GM12878 (cell line): ENCODE data around the gene DIO1.

Experiments used
- EZH2 ChIP-seq: IDR thresholded peaks from 2 replicates; pipeline ENCODE4 v1.6.1; 2012; ENCODE audit warnings: low read depth, mild to moderate bottlenecking, control low read depth, inconsistent platforms, low read length, borderline replicate concordance; ENCODE audit not compliant: control insufficient read depth
- POLR2A ChIP-seq: IDR thresholded peaks from 2 replicates; pipeline ENCODE4 v1.6.1; 2011; ENCODE audit warnings: low read depth, mild to moderate bottlenecking, low read length
- TF ChIP-seq, protein P1 (sequence below): IDR thresholded peaks from 2 replicates; pipeline ENCODE4 v1.6.1; 2012; ENCODE audit warnings: improper control_type of control experiment, low read depth, low read length; ENCODE audit not compliant: insufficient replicate concordance
- TF ChIP-seq, protein P2 (sequence below), 3 experiments: IDR thresholded peaks in 2 of 3; conservative IDR thresholded peaks in 1 of 3; 2 replicates each; pipeline ENCODE4 v1.5.1; 2011; ENCODE audit warnings: low read depth in 3 of 3, low read length in 3 of 3, mild to moderate bottlenecking in 3 of 3, control low read depth in 2 of 3, moderate library complexity in 2 of 3, inconsistent platforms in 1 of 3, mixed read lengths in 1 of 3; ENCODE audit not compliant: control insufficient read depth in 2 of 3, insufficient read depth in 1 of 3; ENCODE audit errors: extremely low read depth in 1 of 3
- TF ChIP-seq, protein P3 (sequence below): fragments of 450-650 bp; IDR thresholded peaks from 2 replicates; pipeline ENCODE4 v1.6.1; 2016; ENCODE audit warnings: mild to moderate bottlenecking

DNA sequence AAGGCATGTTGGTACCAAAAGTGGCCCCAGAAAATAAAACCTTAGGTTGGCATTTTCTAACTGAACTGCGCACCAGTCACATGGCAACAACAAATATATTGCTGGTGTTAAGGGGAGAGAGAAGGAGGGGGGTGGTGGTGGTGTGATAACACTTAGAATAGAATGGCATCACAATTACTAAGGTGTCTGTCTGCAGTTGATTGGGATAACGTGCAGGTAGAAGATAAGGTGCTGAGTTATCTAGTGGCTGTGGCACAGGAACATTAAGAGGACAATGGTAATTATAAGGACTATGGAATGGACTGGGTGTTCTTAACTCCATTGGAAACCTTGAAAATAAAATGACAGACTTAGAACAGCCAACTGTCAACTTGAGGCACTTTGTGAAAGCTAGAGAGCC is 3.0 kb upstream of the DIO1 start:
- TF ChIP-seq, protein P1, sequence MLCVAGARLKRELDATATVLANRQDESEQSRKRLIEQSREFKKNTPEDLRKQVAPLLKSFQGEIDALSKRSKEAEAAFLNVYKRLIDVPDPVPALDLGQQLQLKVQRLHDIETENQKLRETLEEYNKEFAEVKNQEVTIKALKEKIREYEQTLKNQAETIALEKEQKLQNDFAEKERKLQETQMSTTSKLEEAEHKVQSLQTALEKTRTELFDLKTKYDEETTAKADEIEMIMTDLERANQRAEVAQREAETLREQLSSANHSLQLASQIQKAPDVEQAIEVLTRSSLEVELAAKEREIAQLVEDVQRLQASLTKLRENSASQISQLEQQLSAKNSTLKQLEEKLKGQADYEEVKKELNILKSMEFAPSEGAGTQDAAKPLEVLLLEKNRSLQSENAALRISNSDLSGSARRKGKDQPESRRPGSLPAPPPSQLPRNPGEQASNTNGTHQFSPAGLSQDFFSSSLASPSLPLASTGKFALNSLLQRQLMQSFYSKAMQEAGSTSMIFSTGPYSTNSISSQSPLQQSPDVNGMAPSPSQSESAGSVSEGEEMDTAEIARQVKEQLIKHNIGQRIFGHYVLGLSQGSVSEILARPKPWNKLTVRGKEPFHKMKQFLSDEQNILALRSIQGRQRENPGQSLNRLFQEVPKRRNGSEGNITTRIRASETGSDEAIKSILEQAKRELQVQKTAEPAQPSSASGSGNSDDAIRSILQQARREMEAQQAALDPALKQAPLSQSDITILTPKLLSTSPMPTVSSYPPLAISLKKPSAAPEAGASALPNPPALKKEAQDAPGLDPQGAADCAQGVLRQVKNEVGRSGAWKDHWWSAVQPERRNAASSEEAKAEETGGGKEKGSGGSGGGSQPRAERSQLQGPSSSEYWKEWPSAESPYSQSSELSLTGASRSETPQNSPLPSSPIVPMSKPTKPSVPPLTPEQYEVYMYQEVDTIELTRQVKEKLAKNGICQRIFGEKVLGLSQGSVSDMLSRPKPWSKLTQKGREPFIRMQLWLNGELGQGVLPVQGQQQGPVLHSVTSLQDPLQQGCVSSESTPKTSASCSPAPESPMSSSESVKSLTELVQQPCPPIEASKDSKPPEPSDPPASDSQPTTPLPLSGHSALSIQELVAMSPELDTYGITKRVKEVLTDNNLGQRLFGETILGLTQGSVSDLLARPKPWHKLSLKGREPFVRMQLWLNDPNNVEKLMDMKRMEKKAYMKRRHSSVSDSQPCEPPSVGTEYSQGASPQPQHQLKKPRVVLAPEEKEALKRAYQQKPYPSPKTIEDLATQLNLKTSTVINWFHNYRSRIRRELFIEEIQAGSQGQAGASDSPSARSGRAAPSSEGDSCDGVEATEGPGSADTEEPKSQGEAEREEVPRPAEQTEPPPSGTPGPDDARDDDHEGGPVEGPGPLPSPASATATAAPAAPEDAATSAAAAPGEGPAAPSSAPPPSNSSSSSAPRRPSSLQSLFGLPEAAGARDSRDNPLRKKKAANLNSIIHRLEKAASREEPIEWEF: no peak
- TF ChIP-seq, protein P2, sequence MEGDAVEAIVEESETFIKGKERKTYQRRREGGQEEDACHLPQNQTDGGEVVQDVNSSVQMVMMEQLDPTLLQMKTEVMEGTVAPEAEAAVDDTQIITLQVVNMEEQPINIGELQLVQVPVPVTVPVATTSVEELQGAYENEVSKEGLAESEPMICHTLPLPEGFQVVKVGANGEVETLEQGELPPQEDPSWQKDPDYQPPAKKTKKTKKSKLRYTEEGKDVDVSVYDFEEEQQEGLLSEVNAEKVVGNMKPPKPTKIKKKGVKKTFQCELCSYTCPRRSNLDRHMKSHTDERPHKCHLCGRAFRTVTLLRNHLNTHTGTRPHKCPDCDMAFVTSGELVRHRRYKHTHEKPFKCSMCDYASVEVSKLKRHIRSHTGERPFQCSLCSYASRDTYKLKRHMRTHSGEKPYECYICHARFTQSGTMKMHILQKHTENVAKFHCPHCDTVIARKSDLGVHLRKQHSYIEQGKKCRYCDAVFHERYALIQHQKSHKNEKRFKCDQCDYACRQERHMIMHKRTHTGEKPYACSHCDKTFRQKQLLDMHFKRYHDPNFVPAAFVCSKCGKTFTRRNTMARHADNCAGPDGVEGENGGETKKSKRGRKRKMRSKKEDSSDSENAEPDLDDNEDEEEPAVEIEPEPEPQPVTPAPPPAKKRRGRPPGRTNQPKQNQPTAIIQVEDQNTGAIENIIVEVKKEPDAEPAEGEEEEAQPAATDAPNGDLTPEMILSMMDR (IDR thresholded peaks at IDR 0.05 in 2 of 3, conservative IDR thresholded peaks at IDR 0.05 in 1 of 3; ENCODE audit: control insufficient read depth in 2 of 3, extremely low read depth in 1 of 3, insufficient read depth in 1 of 3, low read depth in 3 of 3, low read length in 3 of 3): no peak
- TF ChIP-seq EZH2 (no peak), POLR2A (no peak)
- TF ChIP-seq, protein P3, sequence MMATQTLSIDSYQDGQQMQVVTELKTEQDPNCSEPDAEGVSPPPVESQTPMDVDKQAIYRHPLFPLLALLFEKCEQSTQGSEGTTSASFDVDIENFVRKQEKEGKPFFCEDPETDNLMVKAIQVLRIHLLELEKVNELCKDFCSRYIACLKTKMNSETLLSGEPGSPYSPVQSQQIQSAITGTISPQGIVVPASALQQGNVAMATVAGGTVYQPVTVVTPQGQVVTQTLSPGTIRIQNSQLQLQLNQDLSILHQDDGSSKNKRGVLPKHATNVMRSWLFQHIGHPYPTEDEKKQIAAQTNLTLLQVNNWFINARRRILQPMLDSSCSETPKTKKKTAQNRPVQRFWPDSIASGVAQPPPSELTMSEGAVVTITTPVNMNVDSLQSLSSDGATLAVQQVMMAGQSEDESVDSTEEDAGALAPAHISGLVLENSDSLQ: no peak
